HepG2 (cell line): ENCODE results near the gene NEDD8. TPM values are rescaled to one million over a fixed set of nuclear protein-coding genes. Genes with fewer than 3 reads are reported as not detected.

Experiments
- JDP2 ChIP-seq: sonication (generic); formaldehyde crosslinking; IDR thresholded peaks from 2 replicates; pipeline ENCODE4 v1.8.1; 2022; ENCODE audit warnings: missing genetic modification reagents, borderline replicate concordance
- KDM4B ChIP-seq: sonication (generic); formaldehyde crosslinking; IDR thresholded peaks from 2 replicates; pipeline ENCODE4 v1.4.0; 2020; ENCODE audit warnings: missing genetic modification reagents
- MEIS2 ChIP-seq: sonication (generic); formaldehyde crosslinking; IDR thresholded peaks from 2 replicates; pipeline ENCODE4 v1.9.0; 2021; ENCODE audit warnings: mild to moderate bottlenecking, missing genetic modification reagents
- PHF21A ChIP-seq: sonication (generic); formaldehyde crosslinking; IDR thresholded peaks from 2 replicates; pipeline ENCODE4 v1.5.0; 2020; ENCODE audit warnings: mild to moderate bottlenecking, missing genetic modification reagents
- PLRG1 ChIP-seq: fragments of 450-650 bp; conservative IDR thresholded peaks from 2 replicates; pipeline ENCODE4 v1.6.1; 2016
- SALL1 ChIP-seq: sonication (generic); formaldehyde crosslinking; IDR thresholded peaks from 2 replicates; pipeline ENCODE4 v1.8.0; 2022; ENCODE audit warnings: mild to moderate bottlenecking, missing genetic modification reagents
- SP5 ChIP-seq: IDR thresholded peaks from 2 replicates; pipeline ENCODE4 v1.6.1; 2016; ENCODE audit warnings: low read depth, borderline replicate concordance
- ZFP36 ChIP-seq: fragments of 150-350 bp; IDR thresholded peaks from 2 replicates; pipeline ENCODE4 v1.6.1; 2018; ENCODE audit warnings: borderline replicate concordance, low read length, low read depth; ENCODE audit not compliant: partially characterized antibody
- ZNF230 ChIP-seq: sonication (generic); formaldehyde crosslinking; IDR thresholded peaks from 2 replicates; pipeline ENCODE4 v1.4.0; 2020; ENCODE audit warnings: mild to moderate bottlenecking, missing genetic modification reagents
- ZNF782 ChIP-seq: sonication (generic); formaldehyde crosslinking; IDR thresholded peaks from 2 replicates; pipeline ENCODE4 v1.4.0; 2020; ENCODE audit warnings: missing genetic modification reagents, mild to moderate bottlenecking, borderline replicate concordance
- polyA plus RNA-seq, 8 experiments: library from polyadenylated mRNA; depleted of rRNA in 3 of 8; stranded (reverse) in 7 of 8; unstranded in 1 of 8; fragments of >200 nt; fragmentation: Illumina TruSeq in 4 of 8; extraction: Trizol in 4 of 8; gene quantifications; 2 replicates each; pipeline versions ENCODE4 v1.2.1 to v1.2.3, GENCODE V29; 2011 to 2016; ENCODE audit warnings: low read depth in 4 of 8, missing spikeins in 1 of 8, mixed read lengths in 1 of 8; ENCODE audit not compliant: insufficient read depth in 1 of 8
- total RNA-seq, 5 experiments: library from RNA; depleted of rRNA; stranded (reverse); fragments of >200 nt; fragmentation: Illumina TruSeq; extraction: Trizol; gene quantifications; 2 replicates each; pipeline ENCODE4 v1.2.3, GENCODE V29; 2016; ENCODE audit warnings: low read depth in 1 of 5
- TF ChIP-seq, protein P1 (sequence below): sonication (generic); formaldehyde crosslinking; IDR thresholded peaks from 2 replicates; pipeline ENCODE4 v1.8.0; 2022; ENCODE audit warnings: mild to moderate bottlenecking, missing genetic modification reagents, moderate library complexity
- TF ChIP-seq, protein P2 (sequence below): sonication (generic); formaldehyde crosslinking; IDR thresholded peaks from 2 replicates; pipeline ENCODE4 v1.8.1; 2023; ENCODE audit warnings: mild to moderate bottlenecking, inconsistent platforms, moderate library complexity, missing genetic modification reagents, borderline replicate concordance
- TF ChIP-seq, protein P3 (sequence below): IDR thresholded peaks from 2 replicates; pipeline ENCODE4 v1.6.1; 2018; ENCODE audit warnings: missing genetic modification reagents
- TF ChIP-seq, protein P4 (sequence below): sonication (generic); formaldehyde crosslinking; IDR thresholded peaks from 2 replicates; pipeline ENCODE4 v1.4.0; 2020; ENCODE audit warnings: mild to moderate bottlenecking, missing genetic modification reagents
- TF ChIP-seq, protein P5 (sequence below), 2 experiments: sonication (generic) in 1 of 2; formaldehyde crosslinking in 1 of 2; IDR thresholded peaks; 2 replicates each; pipeline versions ENCODE4 v1.4.0 to v1.6.1; 2018 to 2020; ENCODE audit warnings: missing genetic modification reagents in 2 of 2, borderline replicate concordance in 1 of 2, low read depth in 1 of 2, mild to moderate bottlenecking in 1 of 2, missing biosample characterization in 1 of 2
- TF ChIP-seq, protein P6 (sequence below): sonication (generic); formaldehyde crosslinking; IDR thresholded peaks from 2 replicates; pipeline ENCODE4 v1.4.0; 2020; ENCODE audit warnings: mild to moderate bottlenecking, missing genetic modification reagents

NEDD8 gene
- total and polyA plus RNA-seq, 2 of the 13 experiments (the other 11 are each of a cell fraction or from before 2014, with no cell fraction given) = 535 to 713 TPM

DNA sequence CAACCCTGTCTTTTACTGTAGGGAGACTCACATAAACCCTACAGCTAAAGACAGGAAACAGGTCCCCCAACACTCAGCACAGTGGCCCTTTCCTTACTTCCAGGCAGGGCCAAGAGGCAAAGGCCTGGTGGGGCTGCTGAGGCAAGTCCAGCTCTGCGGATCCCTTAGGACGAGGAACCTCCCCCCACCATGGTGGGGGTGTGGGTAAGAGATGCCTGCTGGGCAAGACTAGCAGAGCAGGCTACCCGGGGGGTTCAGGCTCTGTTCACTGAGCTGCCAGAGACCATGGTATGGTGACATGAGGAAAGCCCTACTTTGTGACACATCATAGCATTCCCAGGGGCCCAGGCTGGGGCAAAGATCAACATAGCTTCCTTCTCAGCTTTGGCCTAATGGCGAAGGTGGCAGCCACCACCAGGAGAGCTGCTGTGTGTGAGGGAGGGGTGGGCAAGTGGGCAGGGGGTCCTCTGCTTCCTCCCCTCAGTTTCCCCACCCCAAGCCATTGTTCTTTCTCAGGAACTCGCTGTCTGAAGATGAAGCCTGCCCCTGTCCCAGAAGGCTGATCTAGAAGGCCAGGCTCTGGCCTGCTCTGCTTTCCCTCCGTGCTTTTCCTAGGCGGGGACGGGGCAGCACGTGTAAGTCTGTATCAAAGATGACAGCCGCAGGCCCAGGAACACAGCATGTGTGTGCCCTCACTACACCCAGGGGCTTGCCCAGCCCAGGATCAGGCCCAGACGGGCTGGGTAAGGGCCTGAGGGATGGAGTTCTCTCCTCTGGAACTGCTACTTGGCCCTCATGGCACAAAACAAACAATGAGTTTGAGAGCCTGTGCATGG, 20.3 kb upstream of the NEDD8 start (continued):
- 0 out of 2 replicates have a peak, but pooled peaks have one; percentile 15 for TF ChIP-seq SP5 (CRISPR knock-in tag)
- TF ChIP-seq, protein P1, sequence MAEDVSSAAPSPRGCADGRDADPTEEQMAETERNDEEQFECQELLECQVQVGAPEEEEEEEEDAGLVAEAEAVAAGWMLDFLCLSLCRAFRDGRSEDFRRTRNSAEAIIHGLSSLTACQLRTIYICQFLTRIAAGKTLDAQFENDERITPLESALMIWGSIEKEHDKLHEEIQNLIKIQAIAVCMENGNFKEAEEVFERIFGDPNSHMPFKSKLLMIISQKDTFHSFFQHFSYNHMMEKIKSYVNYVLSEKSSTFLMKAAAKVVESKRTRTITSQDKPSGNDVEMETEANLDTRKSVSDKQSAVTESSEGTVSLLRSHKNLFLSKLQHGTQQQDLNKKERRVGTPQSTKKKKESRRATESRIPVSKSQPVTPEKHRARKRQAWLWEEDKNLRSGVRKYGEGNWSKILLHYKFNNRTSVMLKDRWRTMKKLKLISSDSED (CRISPR knock-in tag) = no peak
- TF ChIP-seq, protein P2, sequence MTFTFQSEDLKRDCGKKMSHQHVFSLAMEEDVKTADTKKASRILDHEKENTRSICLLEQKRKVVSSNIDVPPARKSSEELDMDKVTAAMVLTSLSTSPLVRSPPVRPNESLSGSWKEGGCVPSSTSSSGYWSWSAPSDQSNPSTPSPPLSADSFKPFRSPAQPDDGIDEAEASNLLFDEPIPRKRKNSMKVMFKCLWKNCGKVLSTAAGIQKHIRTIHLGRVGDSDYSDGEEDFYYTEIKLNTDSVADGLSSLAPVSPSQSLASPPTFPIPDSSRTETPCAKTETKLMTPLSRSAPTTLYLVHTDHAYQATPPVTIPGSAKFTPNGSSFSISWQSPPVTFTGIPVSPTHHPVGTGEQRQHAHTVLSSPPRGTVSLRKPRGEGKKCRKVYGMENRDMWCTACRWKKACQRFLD = 0 out of 2 replicates have a peak, but pooled peaks have one; percentile 67
- TF ChIP-seq PLRG1 = no peak
- TF ChIP-seq, protein P3, sequence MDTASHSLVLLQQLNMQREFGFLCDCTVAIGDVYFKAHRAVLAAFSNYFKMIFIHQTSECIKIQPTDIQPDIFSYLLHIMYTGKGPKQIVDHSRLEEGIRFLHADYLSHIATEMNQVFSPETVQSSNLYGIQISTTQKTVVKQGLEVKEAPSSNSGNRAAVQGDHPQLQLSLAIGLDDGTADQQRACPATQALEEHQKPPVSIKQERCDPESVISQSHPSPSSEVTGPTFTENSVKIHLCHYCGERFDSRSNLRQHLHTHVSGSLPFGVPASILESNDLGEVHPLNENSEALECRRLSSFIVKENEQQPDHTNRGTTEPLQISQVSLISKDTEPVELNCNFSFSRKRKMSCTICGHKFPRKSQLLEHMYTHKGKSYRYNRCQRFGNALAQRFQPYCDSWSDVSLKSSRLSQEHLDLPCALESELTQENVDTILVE (CRISPR knock-in tag) = peak; percentile 65; the same call in 1 of the 2 replicates
- 0 out of 2 replicates have a peak, but pooled peaks have one; percentile 51 for TF ChIP-seq ZNF230 (CRISPR knock-in tag)
- TF ChIP-seq ZNF782 (CRISPR knock-in tag) = no peak
- TF ChIP-seq, protein P4, sequence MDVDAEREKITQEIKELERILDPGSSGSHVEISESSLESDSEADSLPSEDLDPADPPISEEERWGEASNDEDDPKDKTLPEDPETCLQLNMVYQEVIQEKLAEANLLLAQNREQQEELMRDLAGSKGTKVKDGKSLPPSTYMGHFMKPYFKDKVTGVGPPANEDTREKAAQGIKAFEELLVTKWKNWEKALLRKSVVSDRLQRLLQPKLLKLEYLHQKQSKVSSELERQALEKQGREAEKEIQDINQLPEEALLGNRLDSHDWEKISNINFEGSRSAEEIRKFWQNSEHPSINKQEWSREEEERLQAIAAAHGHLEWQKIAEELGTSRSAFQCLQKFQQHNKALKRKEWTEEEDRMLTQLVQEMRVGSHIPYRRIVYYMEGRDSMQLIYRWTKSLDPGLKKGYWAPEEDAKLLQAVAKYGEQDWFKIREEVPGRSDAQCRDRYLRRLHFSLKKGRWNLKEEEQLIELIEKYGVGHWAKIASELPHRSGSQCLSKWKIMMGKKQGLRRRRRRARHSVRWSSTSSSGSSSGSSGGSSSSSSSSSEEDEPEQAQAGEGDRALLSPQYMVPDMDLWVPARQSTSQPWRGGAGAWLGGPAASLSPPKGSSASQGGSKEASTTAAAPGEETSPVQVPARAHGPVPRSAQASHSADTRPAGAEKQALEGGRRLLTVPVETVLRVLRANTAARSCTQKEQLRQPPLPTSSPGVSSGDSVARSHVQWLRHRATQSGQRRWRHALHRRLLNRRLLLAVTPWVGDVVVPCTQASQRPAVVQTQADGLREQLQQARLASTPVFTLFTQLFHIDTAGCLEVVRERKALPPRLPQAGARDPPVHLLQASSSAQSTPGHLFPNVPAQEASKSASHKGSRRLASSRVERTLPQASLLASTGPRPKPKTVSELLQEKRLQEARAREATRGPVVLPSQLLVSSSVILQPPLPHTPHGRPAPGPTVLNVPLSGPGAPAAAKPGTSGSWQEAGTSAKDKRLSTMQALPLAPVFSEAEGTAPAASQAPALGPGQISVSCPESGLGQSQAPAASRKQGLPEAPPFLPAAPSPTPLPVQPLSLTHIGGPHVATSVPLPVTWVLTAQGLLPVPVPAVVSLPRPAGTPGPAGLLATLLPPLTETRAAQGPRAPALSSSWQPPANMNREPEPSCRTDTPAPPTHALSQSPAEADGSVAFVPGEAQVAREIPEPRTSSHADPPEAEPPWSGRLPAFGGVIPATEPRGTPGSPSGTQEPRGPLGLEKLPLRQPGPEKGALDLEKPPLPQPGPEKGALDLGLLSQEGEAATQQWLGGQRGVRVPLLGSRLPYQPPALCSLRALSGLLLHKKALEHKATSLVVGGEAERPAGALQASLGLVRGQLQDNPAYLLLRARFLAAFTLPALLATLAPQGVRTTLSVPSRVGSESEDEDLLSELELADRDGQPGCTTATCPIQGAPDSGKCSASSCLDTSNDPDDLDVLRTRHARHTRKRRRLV (CRISPR knock-in tag) = no peak
- TF ChIP-seq, protein P5, sequence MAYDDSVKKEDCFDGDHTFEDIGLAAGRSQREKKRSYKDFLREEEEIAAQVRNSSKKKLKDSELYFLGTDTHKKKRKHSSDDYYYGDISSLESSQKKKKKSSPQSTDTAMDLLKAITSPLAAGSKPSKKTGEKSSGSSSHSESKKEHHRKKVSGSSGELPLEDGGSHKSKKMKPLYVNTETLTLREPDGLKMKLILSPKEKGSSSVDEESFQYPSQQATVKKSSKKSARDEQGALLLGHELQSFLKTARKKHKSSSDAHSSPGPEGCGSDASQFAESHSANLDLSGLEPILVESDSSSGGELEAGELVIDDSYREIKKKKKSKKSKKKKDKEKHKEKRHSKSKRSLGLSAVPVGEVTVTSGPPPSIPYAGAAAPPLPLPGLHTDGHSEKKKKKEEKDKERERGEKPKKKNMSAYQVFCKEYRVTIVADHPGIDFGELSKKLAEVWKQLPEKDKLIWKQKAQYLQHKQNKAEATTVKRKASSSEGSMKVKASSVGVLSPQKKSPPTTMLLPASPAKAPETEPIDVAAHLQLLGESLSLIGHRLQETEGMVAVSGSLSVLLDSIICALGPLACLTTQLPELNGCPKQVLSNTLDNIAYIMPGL (CRISPR knock-in tag; IDR thresholded peaks at IDR 0.05; ENCODE audit: borderline replicate concordance in 1 of 2, low read depth in 1 of 2) = no peak; a peak in 1 of 4 replicates
- TF ChIP-seq ZFP36 = no peak
- TF ChIP-seq, protein P6, sequence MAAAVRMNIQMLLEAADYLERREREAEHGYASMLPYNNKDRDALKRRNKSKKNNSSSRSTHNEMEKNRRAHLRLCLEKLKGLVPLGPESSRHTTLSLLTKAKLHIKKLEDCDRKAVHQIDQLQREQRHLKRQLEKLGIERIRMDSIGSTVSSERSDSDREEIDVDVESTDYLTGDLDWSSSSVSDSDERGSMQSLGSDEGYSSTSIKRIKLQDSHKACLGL = no peak
- TF ChIP-seq KDM4B (CRISPR knock-in tag) = no peak; the same call in 1 of the 2 replicates
- no peak for TF ChIP-seq JDP2
- peak; percentile 74 for TF ChIP-seq SALL1
- no peak for TF ChIP-seq PHF21A (CRISPR knock-in tag)
- TF ChIP-seq MEIS2 (CRISPR knock-in tag) = peak; percentile 71
